ENCODE results near the gene WIZ.

Gene WIZ

DNA sequence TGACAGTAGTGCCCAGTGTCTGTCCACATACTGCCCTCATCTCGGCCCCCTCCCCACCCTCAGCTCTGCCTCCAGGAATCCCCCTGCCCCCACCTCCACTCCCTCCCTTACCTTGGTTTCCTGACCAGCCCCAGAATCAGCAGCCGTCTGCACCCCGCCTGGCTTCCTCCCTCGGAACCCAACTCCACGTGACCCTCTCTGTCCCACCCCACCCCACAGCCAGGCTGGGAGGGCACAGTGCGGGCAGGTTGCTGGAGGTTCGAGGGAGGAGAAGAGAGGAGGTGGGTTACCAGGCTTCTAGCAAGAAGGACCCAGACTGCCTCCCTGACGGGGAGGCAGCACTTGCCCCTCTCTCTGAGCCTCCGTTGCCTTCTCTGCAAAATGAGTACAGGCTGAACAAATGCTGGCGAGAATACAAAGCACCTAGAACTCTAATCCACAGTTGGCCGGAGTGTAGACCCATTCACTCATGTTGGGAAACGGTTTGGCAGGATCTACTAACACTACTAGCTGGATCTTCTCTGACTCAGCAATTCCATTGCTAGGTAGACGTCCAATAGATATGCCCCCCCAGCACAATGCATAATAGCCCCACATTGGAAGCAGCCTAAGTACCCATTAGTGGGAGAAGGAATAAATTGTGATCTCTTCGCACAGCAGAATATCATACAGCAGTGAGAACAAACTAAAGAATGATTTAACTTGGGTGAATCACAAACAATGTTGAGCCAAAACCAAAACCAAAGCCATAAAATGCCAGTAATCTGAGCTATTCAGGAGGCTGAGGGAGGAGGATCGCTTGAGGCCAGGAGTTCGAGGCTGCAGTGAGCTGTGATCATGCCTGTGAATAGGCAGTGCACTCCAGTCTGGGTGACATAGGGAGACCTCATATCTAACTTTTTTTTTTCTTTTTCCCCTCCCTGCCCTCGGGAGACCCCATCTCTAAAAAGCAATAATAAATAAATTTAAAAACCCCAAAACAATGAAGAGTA, 14.9 kb upstream of the WIZ start, which contains the start of gene RASAL3:
TSS of gene RASAL3 (minus strand) at position 151 of the 992 bp plus-strand sequence. CDS start 186 bp downstream, outside the sequence.
- no peak for DNase-seq (ENCODE audit: low read depth, low spot score)

DNA sequence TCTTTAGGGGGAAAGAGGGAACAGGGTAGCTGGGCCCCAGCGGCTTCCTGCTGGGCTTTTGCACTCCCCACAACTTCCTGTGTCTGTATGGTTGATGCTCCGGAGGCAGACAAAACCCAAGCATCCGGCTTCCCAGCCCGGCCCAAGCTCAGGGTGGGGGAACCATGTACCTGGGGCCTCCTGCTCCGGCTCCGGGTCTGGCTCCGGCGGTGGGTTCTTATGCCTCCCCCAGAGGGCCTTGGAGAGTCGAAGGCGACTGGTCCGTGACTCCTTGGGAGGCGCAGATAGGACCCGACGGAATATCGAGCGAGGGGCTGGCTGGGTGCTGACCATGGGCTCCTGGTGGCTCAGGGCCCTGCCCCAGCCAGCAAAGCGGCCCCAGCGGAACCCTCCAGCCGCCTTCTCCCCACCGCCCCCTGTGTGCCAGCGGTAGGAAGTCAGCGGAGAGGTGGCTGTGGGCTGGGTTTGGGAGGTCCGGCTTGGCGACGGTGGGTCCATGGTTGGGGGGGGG, 14.2 kb upstream of the WIZ start:
- DNase-seq (ENCODE audit: low read depth, low spot score) = no peak

DNA sequence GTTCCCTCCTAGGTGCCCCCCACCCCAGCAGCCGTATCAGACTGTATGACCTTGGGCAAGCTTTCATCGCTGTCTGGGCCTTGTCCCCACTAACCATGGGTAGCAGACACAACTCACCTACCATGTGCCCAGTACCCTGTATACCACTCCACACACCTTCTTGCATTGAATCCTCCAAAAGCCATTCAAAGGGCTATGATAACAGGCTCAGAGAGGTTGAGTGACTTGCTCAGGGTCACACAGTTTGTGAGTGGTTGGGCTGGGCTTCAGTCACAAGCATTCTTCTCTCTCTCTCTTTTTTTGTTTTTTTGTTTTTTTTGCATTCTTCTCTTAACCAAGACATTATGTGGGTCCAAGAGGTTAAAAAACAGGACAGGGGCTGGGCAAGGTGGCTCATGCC, 11.9 kb upstream of the WIZ start:
- DNase-seq (ENCODE audit: low read depth, low spot score) = no peak

DNA sequence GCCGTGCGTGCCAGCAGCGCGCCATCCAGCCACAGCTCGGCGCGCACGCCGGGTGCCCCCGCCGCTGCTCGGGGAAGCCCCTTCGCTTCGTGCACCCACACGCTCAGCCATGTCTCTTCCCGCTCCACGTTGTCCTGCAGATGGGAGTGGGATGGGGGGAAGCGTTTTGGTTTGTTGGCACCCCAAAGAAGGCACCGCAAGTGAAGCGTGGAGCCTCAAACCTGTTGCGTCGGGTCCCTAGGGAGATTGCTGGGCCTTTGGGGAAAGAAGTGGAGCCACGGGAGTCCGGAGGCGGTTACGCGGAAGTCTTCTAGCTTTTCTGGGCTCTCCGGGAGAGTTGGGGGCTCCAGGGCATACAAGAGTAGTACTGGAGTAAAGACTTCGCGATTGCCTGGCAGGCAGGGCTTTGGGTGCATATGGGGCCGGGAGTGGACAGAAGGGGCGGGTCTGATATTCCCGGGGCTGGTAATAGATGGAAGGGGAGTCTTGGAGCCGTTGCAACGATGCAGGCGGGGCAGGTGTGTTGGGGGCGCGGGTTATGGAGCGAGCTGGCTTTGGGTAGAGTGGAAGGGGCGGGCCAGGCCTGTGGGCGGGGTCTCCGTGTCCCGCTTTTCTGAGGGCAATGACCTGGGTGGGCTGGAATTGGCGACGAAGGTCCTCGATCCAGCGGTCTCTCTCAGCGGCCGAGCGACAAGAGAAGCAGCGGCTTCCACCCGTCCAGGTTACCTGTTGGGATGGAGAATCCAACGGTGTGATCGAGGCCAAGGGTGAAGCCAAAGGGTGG, 8.1 kb upstream of the WIZ start:
- DNase-seq (ENCODE audit: low read depth, low spot score) = no peak

DNA sequence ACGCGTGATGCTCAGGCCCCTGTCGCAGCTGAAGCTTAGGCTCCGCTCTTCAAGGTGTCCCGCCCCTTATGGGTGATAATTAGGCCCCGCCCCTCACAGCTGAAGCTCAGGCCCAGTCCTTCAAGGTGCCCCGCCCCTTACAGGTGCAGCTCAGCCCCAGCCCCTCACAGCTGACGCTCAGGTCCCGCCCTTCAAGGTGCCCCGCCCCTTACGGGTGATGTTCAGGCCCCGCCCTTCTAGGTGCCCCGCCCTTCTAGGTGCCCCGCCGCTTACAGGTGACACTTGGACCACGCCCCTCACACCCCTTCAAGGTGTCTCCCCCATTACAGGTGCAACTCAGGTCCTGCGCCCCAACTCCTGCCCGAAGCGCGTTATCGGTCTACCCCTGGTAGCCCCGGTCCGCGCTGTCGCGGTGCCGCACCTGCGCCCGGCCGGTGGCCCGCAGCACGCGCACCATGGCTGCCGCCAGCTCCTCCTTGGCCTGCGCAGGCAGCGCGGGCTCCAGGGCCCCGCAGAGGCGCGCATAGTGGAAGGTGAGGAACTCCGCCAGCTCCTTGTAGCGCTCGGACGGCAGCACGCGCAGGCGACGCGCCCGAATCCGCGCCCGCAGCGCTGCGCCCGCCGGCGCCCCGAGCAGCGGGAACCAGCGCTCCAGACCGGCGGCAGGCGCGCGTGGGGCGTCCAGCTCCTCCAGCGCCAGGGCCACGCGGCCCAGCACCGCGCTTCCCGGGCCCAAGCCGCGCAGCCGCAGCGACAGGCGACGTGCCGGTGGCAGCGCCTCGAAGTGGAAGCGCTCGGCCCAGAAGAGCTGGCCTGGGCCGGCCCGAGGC, 7.3 kb upstream of the WIZ start:
- DNase-seq (ENCODE audit: low read depth, low spot score) = no peak

DNA sequence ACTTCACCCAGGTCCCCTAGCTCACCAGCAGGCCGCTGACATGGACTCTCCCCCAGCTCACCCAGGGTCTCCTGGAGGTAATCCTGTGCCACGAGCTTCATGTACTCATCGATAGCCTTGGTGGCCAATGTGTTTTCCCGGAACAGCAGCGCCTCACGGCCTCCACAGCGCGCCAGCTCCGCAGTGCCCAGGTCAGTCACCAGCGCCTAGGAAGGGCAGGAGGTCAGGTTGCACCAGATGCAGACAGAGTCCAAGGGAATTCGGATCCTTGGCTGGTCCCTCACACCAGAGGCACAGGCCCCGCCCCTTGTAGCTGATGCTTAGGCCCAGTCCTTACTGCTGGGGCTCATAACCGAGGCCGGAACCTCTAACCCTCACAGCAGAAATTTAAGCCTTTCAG, 6.7 kb upstream of the WIZ start:
- DNase-seq (ENCODE audit: low read depth, low spot score) = no peak

GRCh38 chr19:15455996-15456395, 6.2 kb upstream of the WIZ start:
- no peak for DNase-seq (ENCODE audit: low read depth, low spot score)

DNA sequence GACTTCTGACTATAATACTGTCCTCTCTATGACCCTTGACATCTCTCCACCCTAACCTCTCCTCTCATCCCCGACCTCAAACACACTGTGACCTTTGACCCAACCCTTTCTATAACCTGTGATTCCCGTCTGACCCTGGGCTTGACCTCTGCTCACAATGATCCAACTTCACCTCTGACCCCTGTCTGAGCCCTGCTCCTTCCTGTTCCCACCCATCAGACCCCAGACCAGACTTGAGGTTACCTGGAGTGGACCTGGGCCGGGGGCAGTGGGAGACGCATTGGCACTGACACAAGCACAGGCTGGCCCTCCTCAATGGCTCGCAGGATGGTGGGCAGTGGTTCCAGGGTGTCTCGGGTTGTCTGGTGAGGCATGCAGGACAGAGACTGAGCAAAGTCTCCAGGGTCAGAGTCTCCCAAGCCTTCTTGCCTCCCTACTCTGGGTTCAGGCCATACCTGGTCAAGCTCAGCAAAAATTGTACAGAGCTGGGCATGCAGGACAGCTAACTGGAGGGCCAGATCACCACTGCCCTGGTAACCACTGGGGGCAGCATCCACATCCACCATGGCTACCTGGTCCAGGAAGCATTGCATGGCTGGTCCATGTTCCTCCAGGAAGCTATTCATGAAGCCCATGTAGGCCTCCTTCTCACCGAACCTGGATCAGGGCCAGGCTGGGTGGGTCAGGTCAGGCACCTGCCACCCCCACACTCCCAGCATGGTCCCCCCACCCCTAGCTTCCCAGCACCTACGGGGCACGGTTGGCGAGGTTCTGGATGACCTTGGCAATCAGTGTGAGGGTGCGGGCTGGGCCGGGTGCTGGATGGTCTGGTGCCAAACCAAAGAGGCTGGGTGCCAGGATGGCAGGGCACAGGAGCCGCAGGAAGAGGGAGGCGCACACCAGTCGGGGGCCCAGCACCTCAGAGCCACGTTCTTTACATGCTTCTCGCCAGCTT, 4.4 kb upstream of the WIZ start:
- DNase-seq (ENCODE audit: low read depth, low spot score) = no peak

GRCh38 chr19:15453091-15453578, 3.4 kb upstream of the WIZ start:
- DNase-seq (ENCODE audit: low read depth, low spot score) = no peak

GRCh38 chr19:15452111-15453047, 2.6 kb upstream of the WIZ start:
- peak; percentile 70 for DNase-seq (ENCODE audit: low read depth, low spot score)

- no peak for DNase-seq (ENCODE audit: low read depth, low spot score)
These were observed 753 bp upstream of the WIZ start for GRCh38 chr19:15450528-15450890.

GRCh38 chr19:15448778-15449619, 757 bp downstream of the WIZ start:
- no peak for DNase-seq (ENCODE audit: low read depth, low spot score)

DNA sequence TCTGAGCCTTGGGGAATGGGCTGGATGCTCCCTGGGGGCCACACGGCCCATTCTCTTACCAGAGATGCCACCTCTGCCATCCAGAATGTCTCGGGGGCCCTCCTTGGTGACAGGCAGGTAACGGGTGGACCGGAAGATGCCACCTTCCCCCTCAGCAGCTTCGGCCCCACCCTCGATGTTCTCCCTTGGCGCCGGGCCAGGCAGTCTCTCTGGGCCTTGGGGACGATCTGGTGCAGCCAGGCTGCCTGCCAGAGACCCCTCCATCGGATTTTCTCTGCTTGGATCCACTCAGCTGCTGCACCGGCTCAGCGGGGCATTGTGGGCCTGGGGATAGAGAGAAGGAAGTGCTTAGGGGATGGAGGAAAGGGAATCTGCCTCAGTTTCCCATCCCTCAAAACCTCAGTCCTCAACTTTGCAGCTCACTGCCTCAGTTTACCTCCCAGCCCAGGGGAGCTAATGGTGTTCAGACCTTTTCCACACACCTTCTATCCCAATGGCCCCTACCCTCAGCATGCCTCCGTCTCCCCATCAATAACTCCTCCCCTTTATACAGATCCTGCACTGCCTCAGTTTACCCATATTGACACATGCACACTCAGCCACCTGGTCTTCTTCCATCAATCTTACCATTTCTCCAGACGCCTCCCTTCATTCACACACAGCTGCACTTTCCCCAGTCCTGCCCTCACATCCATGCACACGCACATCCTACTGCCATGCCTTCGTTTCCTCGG, 1.5 kb downstream of the WIZ start:
- DNase-seq (ENCODE audit: low read depth, low spot score) = no peak

GRCh38 chr19:15447057-15447456, 2.7 kb downstream of the WIZ start:
- no peak for DNase-seq (ENCODE audit: low read depth, low spot score)

DNA sequence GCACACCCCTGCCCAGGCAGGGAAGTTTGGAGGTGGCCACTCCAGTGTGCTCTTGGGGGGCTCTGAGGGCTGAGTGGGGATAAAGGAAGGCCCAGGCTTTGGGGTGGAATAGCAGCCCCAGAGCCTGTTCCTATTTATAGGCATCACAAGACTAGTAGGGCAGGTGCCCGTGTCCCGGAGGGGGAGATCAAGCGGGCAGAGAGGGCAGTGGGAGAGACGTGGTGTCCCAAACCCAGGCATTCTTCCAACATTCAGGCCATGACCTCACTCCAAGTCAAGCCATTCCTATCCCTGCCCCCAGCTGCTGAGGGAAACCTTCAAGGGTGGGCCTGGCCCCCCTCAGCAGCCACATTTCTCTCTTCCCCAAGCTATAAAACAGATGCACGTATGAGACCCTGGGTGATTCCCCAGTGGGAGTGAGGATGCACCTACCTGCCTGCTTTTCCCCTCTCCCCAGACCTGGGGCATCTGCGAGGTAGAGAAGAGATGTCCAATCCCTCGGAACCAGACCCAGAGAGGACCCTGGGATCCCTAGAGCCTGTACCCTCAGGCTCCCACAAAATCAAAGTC, 3.9 kb downstream of the WIZ start:
- DNase-seq (ENCODE audit: low read depth, low spot score) = no peak

GRCh38 chr19:15445227-15445605, 4.5 kb downstream of the WIZ start:
- DNase-seq (ENCODE audit: low read depth, low spot score) = no peak
